Measurements from ENCODE around the gene SRP19. TPM values are rescaled to one million over a fixed set of nuclear protein-coding genes. Genes with fewer than 3 reads are reported as not detected.

The SRP19 gene
- total RNA-seq, 1 donor from 2014 or later, result 174 TPM

DNA sequence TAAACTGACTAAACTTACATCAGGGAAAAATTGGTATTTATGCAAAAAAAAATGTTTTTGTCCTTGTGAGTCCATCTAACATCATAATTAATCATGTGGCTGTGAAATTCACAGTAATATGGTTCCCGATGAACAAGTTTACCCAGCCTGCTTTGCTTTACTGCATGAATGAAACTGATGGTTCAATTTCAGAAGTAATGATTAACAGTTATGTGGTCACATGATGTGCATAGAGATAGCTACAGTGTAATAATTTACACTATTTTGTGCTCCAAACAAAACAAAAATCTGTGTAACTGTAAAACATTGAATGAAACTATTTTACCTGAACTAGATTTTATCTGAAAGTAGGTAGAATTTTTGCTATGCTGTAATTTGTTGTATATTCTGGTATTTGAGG is 16.6 kb upstream of the SRP19 start:
- Histone ChIP-seq H4K20me1 (ENCODE audit: low read depth) (no peaks in the 10 kb centered on the region), H3K9me3 (ENCODE audit: low read depth) (no peaks in the 10 kb centered on the region), H3K4me1 (no peaks in the 10 kb centered on the region), H3K36me3 (no peaks in the 10 kb centered on the region), H3F3A (ENCODE audit: low read depth) (peaks cover 8% of the 10 kb centered on the region), H3K79me2 (ENCODE audit: low read depth) (no peaks in the 10 kb centered on the region), H3K4me3 (no peak overlapping the region), H3K9ac (no peak overlapping the region), H3K27ac (no peak overlapping the region), H3K27me3 (no peaks in the 10 kb centered on the region), H2AFZ (replicated peaks) (no peak overlapping the region), H3K4me2 (no peak overlapping the region)
- no peaks in the 10 kb centered on the region for H3K9me3 Mint-ChIP-seq
- TF ChIP-seq, protein P1, sequence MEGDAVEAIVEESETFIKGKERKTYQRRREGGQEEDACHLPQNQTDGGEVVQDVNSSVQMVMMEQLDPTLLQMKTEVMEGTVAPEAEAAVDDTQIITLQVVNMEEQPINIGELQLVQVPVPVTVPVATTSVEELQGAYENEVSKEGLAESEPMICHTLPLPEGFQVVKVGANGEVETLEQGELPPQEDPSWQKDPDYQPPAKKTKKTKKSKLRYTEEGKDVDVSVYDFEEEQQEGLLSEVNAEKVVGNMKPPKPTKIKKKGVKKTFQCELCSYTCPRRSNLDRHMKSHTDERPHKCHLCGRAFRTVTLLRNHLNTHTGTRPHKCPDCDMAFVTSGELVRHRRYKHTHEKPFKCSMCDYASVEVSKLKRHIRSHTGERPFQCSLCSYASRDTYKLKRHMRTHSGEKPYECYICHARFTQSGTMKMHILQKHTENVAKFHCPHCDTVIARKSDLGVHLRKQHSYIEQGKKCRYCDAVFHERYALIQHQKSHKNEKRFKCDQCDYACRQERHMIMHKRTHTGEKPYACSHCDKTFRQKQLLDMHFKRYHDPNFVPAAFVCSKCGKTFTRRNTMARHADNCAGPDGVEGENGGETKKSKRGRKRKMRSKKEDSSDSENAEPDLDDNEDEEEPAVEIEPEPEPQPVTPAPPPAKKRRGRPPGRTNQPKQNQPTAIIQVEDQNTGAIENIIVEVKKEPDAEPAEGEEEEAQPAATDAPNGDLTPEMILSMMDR (IDR thresholded peaks at IDR 0.05), result no peak
- TF ChIP-seq EZH2phosphoT487 (IDR thresholded peaks at IDR 0.05) (no peak), EZH2 (IDR thresholded peaks at IDR 0.05) (no peak)
- peaks cover 6% of the 10 kb centered on the region for H3K4me1 Mint-ChIP-seq
- DNase-seq (ENCODE audit: low spot score), result no peak
- H3K4me3 Mint-ChIP-seq, result no peak overlapping the region
- no peaks in the 10 kb centered on the region for H3K27me3 Mint-ChIP-seq (ENCODE audit: insufficient read depth, low read depth)
- H3K27ac Mint-ChIP-seq, result no peak overlapping the region
- peaks cover 31% of the 10 kb centered on the region for H3K36me3 Mint-ChIP-seq

DNA sequence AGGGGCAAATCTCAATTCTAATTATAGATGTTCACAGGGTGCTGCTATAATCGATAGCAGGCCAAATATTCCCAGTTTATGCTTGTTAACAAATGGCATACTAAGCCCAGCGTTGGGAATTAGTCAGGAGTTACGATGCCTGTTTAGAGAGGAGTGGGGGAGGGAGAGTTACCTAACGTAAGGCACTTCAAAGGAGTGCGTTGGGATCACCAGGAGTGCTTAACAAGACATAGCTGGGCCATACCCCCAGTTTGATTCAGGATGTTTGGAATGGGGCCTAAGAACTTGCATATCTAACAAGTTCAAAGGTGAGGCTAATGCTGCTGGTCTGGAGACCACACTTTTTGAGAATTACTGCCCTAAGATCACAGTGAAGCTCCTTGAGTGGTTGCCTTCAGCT is 14.5 kb upstream of the SRP19 start:
- Histone ChIP-seq H3K27me3 (no peaks in the 10 kb centered on the region), H3F3A (ENCODE audit: low read depth) (peaks cover 8% of the 10 kb centered on the region), H4K20me1 (ENCODE audit: low read depth) (no peaks in the 10 kb centered on the region), H2AFZ (replicated peaks) (no peak overlapping the region), H3K27ac (no peak overlapping the region), H3K4me3 (no peak overlapping the region), H3K9ac (no peak overlapping the region), H3K79me2 (ENCODE audit: low read depth) (no peaks in the 10 kb centered on the region), H3K36me3 (no peaks in the 10 kb centered on the region), H3K9me3 (ENCODE audit: low read depth) (no peaks in the 10 kb centered on the region), H3K4me2 (no peak overlapping the region), H3K4me1 (no peaks in the 10 kb centered on the region)
- H3K4me1 Mint-ChIP-seq, result peaks cover 6% of the 10 kb centered on the region
- H3K27me3 Mint-ChIP-seq (ENCODE audit: insufficient read depth, low read depth), result no peaks in the 10 kb centered on the region
- no peak overlapping the region for H3K4me3 Mint-ChIP-seq
- H3K9me3 Mint-ChIP-seq, result no peaks in the 10 kb centered on the region
- peaks cover 11% of the 10 kb centered on the region for H3K36me3 Mint-ChIP-seq
- no peak for TF ChIP-seq EZH2 (IDR thresholded peaks at IDR 0.05)
- no peak for TF ChIP-seq EZH2phosphoT487 (IDR thresholded peaks at IDR 0.05)
- TF ChIP-seq, protein P1 (IDR thresholded peaks at IDR 0.05), result no peak
- no peak overlapping the region for H3K27ac Mint-ChIP-seq
- no peak for DNase-seq (ENCODE audit: low spot score)

DNA sequence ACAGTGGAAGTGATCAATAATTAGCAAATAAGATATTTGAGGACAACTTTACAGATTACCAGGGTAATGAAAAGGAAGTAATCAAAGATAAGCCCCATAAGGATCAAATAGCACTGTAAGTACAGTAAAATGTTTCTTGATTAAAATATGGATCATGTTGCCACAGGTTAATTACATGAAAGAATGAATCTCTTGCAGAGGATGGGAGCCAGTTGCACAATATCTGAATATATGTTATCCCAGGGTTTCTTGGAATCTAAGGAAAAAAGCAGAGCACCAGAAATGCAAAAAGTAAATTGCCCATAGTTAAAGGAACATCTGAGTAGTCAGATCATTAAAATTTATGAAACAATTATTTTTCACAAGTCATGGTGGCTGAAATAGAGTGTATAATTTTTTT is 13.8 kb upstream of the SRP19 start:
- Histone ChIP-seq H3K4me3 (no peak overlapping the region), H3K4me1 (no peaks in the 10 kb centered on the region), H4K20me1 (ENCODE audit: low read depth) (no peaks in the 10 kb centered on the region), H3K79me2 (ENCODE audit: low read depth) (no peaks in the 10 kb centered on the region), H2AFZ (replicated peaks) (no peak overlapping the region), H3K27me3 (no peaks in the 10 kb centered on the region), H3K36me3 (no peaks in the 10 kb centered on the region), H3K4me2 (no peak overlapping the region), H3K27ac (no peak overlapping the region), H3K9me3 (ENCODE audit: low read depth) (no peaks in the 10 kb centered on the region), H3F3A (ENCODE audit: low read depth) (peaks cover 8% of the 10 kb centered on the region), H3K9ac (no peak overlapping the region)
- Mint-ChIP-seq H3K36me3 (peaks cover 5% of the 10 kb centered on the region), H3K4me3 (no peak overlapping the region), H3K27me3 (ENCODE audit: insufficient read depth, low read depth) (no peaks in the 10 kb centered on the region), H3K4me1 (peaks cover 6% of the 10 kb centered on the region), H3K9me3 (no peaks in the 10 kb centered on the region), H3K27ac (no peak overlapping the region)
- TF ChIP-seq EZH2 (IDR thresholded peaks at IDR 0.05), result no peak
- TF ChIP-seq, protein P1 (IDR thresholded peaks at IDR 0.05), result no peak
- TF ChIP-seq EZH2phosphoT487 (IDR thresholded peaks at IDR 0.05), result no peak
- no peak for DNase-seq (ENCODE audit: low spot score)

All from neural progenitor cell (in vitro differentiated cells).